GM21515 (cell line): ENCODE measurements around the gene IL12RB1.

Source experiments
- ATAC-seq: cut with Tn5 transposase; IDR thresholded peaks from one replicate; pipeline ENCODE4 v1.9.1; 2021; ENCODE audit not compliant: unreplicated experiment

IL12RB1 gene

GRCh38 chr19:18086590-18087138 lies at the start of gene IL12RB1:
Gene IL12RB1 (minus strand): TSS chr19:18086934. CDS start chr19:18086823, 111 bp downstream.
- no peak for ATAC-seq

GRCh38 chr19:18135712-18136584 lies 49.2 kb upstream of the IL12RB1 start:
- ATAC-seq = no peak

GRCh38 chr19:18131841-18132596 lies 45.3 kb upstream of the IL12RB1 start:
- no peak for ATAC-seq

- no peak for ATAC-seq
Measured at GRCh38 chr19:18130523-18131242, 43.9 kb upstream of the IL12RB1 start.

- ATAC-seq = no peak
Measured at GRCh38 chr19:18128805-18129204, 42.1 kb upstream of the IL12RB1 start.

- ATAC-seq = no peak
Measured at GRCh38 chr19:18128044-18128443, 41.3 kb upstream of the IL12RB1 start.

GRCh38 chr19:18126097-18126496 lies 39.4 kb upstream of the IL12RB1 start:
- ATAC-seq = no peak

GRCh38 chr19:18123819-18124218 lies 37.1 kb upstream of the IL12RB1 start:
- ATAC-seq = no peak

- ATAC-seq = no peak
Measured at GRCh38 chr19:18122860-18123795, 36.4 kb upstream of the IL12RB1 start.

- no peak for ATAC-seq
Measured at GRCh38 chr19:18122424-18122823, 35.7 kb upstream of the IL12RB1 start.

GRCh38 chr19:18121166-18121565 lies 34.4 kb upstream of the IL12RB1 start:
- no peak for ATAC-seq

- no peak for ATAC-seq
Measured at GRCh38 chr19:18120127-18120526, 33.4 kb upstream of the IL12RB1 start.

- ATAC-seq = no peak
Measured at GRCh38 chr19:18119717-18120105, 33.0 kb upstream of the IL12RB1 start.

GRCh38 chr19:18119013-18119716 lies 32.4 kb upstream of the IL12RB1 start:
- no peak for ATAC-seq

- no peak for ATAC-seq
Measured at GRCh38 chr19:18118420-18119012, 31.8 kb upstream of the IL12RB1 start.

- ATAC-seq = peak; percentile 68
Measured at GRCh38 chr19:18117692-18118378, 31.1 kb upstream of the IL12RB1 start.

- no peak for ATAC-seq
Measured at GRCh38 chr19:18117364-18117691, 30.6 kb upstream of the IL12RB1 start.

GRCh38 chr19:18114483-18114882 lies 27.7 kb upstream of the IL12RB1 start:
- ATAC-seq = no peak

- ATAC-seq = no peak
Measured at GRCh38 chr19:18113827-18114226, 27.1 kb upstream of the IL12RB1 start.
